GM21367 (cell line): ENCODE measurements around the gene RABIF.

Experiments used
- ATAC-seq: cut with Tn5 transposase; IDR thresholded peaks from one replicate; pipeline ENCODE4 v1.9.1; 2021; ENCODE audit not compliant: unreplicated experiment

RABIF gene

DNA sequence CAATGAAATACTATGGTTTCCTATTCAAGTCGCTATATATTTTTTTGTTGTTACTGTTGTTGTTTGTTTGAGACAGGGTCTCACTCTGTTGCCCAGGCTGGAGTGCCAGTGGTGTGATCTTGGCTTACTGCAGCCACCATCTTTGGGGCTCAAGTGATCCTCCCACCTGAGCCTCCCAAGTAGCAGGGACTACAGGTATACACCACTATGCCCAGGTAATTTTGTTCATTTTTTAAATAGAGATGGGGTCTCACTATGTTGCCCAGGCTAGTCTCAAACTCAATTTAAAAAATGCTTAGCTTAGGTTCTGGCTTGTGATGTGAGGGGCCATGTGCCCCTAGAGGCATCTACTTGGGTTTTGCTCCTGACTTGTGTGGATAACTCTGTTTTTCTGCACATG is 9.8 kb downstream of the RABIF start:
- ATAC-seq = no peak

DNA sequence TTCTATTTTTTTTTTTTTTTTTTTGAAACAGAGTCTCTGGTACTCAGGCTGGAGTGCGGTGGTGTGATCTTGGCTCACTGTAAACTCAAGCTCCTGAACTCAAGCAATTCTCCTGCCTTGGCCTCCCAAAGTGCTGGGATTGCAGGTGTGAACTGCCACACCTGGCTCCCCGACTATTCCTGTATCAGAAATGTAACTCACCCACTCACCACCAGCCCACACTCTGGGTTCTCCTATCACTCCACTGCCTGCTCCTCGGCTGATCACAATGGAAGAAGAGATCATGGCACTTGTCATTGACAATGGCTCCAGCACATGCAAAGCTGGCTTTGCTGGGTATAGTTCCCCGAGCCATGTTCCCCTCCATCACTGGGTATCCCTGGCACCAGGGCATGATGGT is 15.9 kb downstream of the RABIF start:
- ATAC-seq = no peak

DNA sequence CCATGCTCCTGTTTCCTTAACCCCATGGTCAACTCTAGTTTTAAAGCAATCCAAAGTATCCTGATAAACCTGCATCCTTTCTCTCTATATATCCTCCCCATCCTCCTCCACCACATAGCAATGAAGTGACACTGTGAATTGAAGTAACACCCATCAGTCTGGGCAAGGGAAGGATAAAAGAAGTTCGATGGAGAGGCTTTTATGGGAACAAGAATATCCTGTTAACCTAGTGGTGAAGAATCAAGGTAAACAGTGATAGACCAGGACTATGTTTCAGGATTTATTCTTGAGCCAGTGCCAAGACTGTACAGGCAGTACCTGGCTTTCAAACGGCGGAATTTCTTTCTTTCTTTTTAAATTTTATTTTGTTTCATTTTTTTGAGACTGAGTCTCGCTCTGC is 17.6 kb downstream of the RABIF start:
- ATAC-seq = no peak

DNA sequence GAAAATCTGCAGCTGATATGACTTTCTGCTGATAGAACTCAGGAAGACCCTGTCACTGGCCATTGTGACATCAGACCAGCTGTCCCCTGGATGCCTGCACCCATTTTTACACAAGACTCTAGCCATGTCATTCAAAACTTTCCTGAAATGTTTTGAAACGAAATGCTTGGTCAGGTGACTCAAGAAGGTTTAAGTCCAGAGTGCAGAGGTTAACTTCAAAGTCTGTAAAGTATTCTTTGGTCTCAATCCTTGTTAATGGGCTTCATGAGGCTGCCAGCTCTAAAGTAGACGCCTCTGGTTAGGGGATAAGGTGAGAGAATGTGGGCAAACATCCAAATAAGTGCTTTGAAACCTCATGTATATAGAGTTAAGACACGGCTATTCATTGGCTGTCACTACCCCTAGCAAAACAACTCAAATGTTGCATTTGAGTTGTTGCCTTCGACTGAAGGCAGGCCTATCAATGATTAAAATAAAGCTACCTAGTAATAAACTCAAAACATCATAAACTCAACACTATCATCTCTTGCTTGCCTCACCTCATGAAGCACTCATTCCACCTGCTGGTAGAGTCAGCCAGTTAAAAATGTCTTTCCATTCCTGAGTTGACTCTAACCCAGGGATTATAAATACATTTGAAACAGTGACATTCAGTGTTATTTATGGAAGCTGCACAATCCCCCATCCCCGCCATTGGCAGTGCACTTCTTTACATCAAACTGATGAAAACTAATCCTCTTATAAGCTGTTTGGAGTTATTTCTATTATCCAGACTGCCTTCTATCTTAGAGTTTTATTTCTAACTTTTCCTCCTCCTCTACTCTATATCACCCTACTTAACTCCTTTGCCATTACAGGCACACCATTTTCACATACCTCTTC is 26.0 kb downstream of the RABIF start:
- no peak for ATAC-seq

DNA sequence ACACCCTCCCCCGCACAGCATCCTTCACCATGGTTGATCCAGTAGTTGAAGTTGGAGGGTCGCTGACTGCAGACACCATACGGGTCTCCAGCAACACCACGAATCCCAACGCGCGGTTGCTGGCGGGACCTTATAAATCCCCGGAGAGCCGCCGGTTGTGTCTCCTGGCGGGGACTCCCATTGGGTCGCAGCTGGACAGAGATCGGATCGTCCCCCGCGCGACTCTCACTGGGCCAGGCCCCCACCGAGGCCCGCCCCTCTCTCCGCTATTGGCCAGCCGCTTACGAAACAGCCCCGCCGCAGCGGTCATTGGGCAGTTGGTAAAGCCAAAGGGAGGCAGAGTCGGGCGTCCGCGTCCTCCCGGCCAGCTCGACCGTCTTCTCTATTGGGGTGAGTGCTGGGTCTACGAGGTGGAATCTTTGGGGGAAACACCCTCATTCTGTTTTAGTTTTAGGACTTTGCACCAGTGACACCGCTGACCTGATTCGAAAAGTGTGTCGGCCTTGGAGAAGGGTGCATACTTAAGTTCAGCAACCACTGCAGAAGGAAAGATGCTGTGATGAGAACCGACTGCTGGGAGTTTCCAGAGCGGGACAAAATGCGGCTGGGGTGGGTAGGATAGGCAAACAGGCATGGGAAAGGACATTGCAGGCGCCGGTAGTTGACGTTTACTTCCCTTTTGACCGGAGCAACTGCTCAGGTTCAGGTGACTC is 27.4 kb downstream of the RABIF start:
- peak; percentile 85 for ATAC-seq

DNA sequence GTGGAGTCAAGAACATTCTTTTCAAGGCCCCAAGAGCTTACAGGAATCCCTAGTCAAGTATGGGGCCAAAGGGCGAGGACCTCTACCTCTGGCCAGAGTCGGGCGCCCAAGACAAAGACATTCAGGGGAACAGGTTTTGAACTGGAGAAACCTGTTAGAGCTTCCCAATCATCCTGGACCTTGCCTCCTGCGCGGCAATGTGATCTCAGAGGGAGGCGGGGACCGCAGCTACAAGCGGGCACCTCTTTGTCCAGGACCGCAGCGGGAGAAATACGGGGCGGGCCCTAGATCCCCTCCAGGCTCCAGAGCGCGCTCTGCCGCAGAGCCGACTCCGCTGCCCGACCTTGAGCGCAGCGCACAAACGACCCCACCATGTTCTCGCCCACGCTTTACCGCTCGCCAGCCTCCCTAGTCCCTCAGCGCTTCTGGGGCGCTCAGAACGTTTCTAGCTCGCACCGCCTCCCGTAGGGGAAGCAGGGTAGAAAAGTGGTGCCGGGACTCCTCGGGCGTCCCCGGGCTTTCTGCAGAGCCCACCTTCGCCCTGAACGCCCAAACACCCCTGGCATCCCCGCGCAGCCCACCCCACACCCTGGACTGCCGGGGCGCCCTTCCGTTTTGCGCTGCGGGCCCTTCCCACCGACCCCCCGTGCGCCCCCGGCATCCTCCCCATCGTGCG is 28.1 kb downstream of the RABIF start:
- ATAC-seq = peak; percentile 16

DNA sequence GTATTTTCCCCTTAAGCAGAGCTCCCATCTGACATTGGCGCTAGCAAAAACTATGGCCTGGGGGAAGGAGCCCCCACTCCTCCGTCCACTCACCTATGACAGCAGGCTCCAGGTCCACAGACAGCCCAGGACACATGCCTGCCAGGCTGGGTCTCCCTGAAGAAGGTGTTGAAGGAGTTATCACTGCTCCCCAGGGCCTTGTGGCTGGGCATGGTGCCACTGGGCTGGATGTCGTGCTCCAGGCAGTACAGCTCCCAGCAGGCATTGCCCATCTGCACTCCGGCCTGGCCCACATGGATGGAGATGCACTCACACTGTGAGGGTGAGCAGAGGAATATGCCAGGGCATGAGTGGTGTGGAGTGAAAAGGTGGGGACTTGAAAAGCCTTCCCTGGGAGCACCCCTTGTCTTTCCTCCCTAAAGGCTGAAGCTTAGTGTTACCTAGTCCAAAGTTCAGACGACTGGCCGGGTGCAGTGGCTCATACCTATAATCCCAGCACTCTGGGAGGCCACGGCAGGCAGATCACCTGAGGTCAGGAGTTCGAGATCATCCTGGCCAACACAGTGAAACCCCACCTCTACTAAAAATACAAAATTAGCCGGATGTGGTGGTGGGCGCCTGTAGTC is 30.0 kb downstream of the RABIF start:
- no peak for ATAC-seq

DNA sequence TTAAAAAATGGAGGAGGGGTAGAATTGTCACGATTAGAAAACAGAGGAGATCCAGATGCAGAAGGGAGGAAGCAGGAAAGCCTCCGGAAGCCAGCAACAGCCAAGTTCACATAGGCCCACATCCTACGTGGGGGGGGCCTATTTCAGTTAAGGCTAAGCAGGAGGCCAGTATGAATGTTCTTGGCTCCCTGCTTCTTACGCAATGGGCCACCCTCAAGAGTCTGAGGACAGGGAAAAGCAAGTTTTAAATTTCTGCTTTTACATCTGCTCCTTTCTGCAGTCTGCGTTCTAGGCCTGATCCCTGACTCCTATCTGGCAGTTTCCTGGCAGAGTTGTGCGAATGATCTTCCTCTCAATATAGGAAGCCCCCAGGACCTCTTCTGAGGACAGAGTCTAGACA is 30.6 kb downstream of the RABIF start:
- no peak for ATAC-seq

DNA sequence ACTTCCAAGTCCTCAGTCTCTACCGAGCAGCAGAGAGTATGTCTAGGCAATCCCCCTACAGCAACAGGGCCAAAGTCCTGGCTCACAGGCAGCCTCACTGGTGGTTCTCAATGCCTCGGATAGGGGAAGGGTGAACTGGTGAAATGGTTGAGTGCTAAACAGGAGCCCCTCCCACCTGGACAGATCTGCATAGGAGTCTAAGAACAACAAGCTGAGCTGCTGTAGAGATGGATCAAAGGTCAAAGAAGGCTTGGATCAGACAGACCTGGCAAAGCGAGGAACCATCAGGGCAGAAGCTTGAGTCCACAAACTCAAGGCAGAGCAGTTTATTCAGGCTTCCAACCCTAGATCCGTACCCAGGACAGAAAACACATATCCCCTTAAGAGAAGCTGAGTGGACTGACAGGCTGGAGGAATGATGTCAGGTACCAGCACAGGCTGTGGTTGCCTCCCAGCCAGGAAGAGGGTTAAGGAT is 31.8 kb downstream of the RABIF start:
- no peak for ATAC-seq

DNA sequence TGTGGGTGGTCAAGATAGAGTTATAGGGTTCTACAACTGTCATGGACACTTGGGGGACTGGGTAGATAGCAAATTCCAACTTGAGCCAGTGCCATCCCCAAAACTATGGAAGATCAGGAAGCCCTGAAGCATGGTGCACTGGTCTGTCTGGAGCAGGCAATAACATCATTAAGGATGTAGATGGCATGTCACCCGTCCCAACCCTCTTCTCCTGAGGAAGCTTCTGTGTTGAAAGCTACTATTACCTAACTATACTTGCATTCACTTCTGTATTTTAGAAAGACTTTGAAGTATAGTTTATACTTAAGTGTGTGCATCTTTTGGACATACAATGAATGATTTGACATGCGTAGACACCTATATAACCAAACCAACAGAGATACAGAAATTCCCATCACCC is 32.9 kb downstream of the RABIF start:
- no peak for ATAC-seq

DNA sequence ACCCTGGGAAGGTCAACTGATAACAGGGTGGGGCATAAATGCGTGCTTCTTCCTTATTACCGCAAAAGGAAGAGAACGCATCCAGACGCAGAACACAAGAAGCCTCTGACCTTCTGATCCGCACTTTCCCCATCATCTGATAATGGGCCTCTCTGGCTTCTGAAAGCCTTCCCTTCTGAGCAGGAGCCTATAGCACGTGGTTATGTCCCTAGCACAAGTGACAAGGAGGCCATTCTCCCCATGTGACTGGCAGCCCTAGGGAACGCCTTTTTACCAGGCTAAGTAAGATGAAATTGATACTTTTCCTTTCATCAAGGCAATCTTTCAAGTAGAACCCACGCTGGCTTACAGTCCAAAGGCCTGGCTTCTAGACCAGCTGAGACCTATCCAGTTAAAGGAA is 34.2 kb downstream of the RABIF start:
- no peak for ATAC-seq

DNA sequence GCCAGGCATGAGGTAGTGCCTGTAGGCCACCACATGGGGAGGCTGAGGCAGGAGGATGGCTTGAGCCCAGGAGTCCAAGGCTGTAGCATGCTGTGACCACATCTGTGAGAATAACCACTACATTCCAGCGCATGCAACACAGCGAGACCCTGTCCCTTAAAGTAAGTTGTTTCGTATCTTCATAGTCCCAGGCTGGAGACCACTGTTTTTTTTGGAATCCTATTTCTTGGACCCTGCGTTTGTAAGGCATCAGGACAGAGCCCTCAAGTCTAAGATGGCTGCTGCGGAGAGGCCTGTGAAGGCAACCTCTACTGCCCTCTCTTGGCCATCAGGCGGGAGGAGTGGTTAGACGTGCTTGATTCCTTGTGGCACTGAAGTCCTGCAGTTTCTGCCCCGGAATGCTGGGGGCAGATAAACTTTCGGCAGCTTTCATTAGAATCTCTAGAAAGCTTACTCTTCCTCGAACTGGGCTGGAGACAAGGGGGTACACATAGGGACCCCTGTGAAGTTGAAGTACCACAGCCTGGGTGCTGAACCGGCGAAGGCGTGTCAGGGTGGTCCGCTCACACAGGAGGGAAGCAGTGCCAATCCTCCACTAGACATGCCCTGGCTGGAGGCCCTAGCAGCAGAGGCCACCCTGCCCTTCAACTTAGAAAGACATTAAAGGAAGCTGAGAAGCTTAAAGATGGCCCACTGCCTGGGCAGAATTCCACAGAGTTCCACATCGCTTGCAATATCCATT is 36.6 kb downstream of the RABIF start:
- ATAC-seq = no peak

DNA sequence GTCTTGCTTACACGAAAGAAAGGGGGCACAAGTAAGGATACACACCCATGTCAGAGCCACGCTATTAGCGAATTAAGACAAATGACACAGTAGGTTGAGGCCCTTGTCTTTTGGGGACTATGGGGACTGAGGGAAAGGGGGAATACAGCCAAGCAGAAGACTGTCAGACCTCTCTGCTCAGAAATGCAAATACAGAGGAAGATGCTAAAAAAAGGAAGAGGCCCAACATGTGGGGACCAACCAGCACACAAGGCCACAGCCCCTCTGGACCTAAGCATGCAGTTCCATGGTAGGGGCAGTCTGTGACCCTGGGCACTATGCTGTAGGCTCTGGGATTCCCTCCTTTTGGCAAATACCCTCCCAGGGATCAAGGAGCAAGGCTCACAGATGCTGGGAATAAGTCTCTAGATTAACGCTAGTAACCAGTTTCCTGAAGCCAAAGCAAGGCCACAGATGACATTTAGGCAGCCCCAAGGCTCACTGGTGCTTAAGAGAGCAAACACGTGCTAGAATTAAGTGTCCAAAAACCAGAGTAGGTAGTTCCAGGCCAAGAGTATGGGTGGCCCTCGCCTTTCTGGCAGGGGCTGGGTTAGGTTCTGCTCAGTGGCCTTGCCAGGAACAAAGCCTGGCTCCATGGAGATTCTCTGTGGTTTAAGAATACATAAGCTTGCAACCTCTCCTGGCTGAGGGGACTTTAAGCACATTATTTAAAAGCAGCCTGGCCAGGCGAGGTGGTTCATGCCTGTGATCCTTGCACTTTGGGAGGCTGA is 38.2 kb downstream of the RABIF start:
- ATAC-seq = no peak

DNA sequence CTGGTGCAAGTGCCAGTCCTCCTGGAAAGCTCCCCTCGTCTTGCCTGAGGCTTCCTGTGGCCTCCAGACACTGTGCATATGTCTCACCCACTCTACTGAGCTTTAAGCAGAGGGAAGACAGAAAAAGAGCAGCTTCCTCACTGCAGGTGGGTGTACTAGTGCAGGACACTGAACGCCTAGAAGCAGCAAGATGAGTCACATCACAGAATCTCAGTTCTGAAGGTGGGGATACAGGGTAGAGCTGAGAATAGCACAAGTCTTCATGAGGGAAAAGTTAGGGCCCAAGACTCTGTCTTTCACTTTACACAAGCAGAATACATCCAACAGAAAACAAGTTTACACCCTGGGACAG is 40.8 kb downstream of the RABIF start:
- peak; percentile 75 for ATAC-seq

DNA sequence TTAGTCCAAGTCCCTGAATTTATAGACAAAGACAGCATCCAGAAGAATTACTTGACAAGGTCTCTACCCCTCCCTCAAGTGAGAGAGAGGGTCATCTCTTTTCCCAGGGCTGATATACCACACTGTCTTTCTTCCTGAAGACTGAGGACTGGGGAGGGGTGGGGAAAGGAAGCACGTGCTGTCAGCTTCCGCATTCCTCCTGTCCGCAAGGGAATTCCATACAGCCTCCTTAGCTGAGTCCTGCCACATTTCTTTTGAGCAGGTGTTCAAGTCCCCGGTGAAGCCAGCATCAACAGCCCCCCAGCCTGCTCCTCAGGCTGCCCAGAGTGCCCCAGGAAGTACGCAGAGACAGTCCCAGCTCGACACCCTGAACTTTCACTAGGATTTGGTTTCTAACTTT is 44.0 kb downstream of the RABIF start:
- no peak for ATAC-seq

DNA sequence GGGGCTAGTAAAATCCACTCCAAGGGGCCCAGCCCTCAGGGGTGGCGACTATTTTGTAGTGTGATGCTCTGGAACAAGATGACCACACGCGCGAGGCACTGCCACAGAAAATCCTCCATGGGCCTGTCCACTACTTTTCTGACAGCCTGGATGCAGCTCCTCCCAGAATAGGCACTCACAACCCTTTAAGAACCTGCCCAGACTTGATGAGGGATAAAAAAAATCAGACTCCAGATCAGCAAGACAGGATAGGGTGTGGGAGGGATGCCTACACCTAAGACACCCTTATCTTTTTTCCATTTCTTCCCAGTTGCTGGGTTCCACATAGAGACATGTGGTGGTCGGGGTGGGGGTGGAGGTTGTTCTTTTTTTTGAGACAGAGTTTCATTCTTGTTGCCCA is 44.7 kb downstream of the RABIF start:
- ATAC-seq = no peak

DNA sequence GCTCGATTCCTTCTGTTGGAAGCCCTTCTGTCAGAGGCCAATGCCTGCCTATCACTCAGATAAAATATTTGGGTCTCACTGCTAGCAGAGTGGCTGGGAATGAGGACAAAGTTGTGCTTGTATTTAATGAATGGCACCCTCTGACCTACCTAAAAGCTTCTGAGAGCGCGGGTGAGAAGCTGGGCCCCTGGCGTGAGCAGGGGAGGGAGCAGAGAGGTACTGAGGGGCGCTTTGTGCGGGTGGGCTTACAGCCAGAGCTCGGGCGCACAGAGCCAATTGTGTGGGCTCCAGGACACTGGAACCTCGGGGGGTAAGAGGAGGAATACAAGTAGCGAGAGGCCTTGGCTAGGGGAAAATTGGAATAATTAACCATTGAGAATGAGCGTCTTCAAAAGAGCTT is 45.9 kb downstream of the RABIF start:
- ATAC-seq = no peak

DNA sequence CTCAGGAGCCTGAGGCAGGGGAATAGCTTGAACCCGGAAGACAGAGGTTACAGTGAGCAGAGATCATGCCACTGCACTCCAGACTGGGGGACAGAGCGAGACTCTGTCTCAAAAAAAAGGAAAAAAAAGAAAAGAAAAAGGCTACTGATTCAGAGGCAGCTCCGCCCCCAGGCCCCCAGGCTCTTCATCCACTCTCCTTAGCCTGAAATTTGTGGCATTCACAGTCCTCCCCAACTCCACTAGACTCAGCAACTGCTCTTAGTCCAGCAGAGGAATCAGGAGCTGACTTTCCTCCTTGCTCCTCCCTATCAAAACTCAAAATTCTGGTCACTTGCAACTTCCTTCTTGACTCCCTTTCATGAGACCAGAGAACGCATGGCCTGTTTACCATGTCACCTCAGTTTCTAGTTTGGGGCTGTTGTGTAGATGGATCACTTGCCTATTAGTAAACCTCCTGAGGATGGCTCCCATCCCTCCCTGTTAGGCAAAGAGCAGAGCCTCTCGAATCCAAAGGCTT is 51.1 kb downstream of the RABIF start:
- no peak for ATAC-seq

DNA sequence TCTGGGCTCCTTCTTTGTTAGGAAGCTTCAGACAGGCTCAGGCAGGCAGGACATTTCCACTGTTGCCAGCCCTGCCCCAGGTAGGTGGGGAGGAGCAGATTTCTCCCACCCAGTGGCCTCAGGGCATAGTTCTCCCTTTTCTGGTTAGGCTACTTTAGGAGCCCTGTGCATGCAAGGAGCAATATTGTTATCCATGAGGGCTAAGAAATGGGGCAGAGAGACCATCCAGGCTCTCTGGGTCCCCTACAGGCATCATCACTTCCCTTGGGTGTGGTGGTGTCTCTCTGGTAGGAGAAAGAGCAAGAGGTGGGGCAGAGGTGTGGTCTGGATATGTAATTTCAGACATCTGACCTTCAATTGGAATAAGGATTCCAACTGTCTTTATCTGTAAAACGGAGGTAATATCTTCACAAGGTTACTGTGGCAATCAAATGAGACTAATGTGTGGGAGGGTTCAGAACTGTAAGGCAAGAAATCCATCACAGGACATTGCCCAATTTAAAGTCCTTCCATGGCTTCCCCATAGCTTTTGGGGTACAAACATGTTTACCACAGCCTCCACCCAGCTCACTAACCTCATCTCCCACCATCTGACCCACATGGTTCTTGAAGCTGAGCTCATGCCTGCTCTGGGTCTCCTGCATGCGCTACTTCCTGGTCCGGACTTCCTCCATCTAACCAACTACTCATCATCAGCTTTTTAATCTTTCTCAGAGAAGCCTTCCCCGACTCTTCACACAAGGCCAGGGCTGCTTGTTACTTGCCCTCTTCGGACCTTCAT is 52.1 kb downstream of the RABIF start:
- ATAC-seq = no peak
